HepG2 (cell line): ENCODE measurements around the gene FBLN7. TPM values are rescaled to one million over a fixed set of nuclear protein-coding genes. Genes with fewer than 3 reads are reported as not detected.

ENCODE experiments used
- BRD4 ChIP-seq: sonication (generic); formaldehyde crosslinking; IDR thresholded peaks from 2 replicates; pipeline ENCODE4 v1.4.0; 2020; ENCODE audit warnings: missing genetic modification reagents
- DNMT3B ChIP-seq: conservative IDR thresholded peaks from 2 replicates; pipeline ENCODE4 v1.6.1; 2016; ENCODE audit warnings: missing biosample characterization, control low read depth
- HCFC1 ChIP-seq: fragments of 150-350 bp; IDR thresholded peaks from 2 replicates; pipeline ENCODE4 v1.6.1; 2014; ENCODE audit warnings: low read depth, low read length
- NCOA1 ChIP-seq: sonication (generic); formaldehyde crosslinking; IDR thresholded peaks from 2 replicates; pipeline ENCODE4 v1.9.0; 2021; ENCODE audit warnings: missing genetic modification reagents
- REST ChIP-seq, 2 experiments: IDR thresholded peaks; 2 replicates each; pipeline ENCODE4 v1.6.1; 2011 to 2012; ENCODE audit warnings: low read length in 2 of 2, borderline replicate concordance in 1 of 2, low read depth in 1 of 2, mild to moderate bottlenecking in 1 of 2, moderate library complexity in 1 of 2
- SETDB1 ChIP-seq: sonication (generic); formaldehyde crosslinking; IDR thresholded peaks from 2 replicates; pipeline ENCODE4 v1.5.1; 2020; ENCODE audit warnings: missing genetic modification reagents, mild to moderate bottlenecking, borderline replicate concordance
- SNAPC5 ChIP-seq: sonication (generic); formaldehyde crosslinking; IDR thresholded peaks from 2 replicates; pipeline ENCODE4 v1.8.1; 2023; ENCODE audit warnings: mild to moderate bottlenecking, missing genetic modification reagents, borderline replicate concordance
- TOE1 ChIP-seq: sonication (generic); formaldehyde crosslinking; IDR thresholded peaks from 2 replicates; pipeline ENCODE4 v1.4.0; 2020; ENCODE audit warnings: mild to moderate bottlenecking, missing genetic modification reagents
- ZBTB2 ChIP-seq: sonication (generic); formaldehyde crosslinking; IDR thresholded peaks from 2 replicates; pipeline ENCODE4 v1.8.0; 2022; ENCODE audit warnings: low read depth, missing genetic modification reagents
- ZFP37 ChIP-seq: sonication (generic); formaldehyde crosslinking; IDR thresholded peaks from 2 replicates; pipeline ENCODE4 v1.4.0; 2020; ENCODE audit warnings: missing genetic modification reagents, borderline replicate concordance
- ZHX1 ChIP-seq: sonication (generic); formaldehyde crosslinking; IDR thresholded peaks from 2 replicates; pipeline ENCODE4 v1.8.1; 2022; ENCODE audit warnings: low read depth, mild to moderate bottlenecking, missing genetic modification reagents
- ZNF160 ChIP-seq: sonication (generic); formaldehyde crosslinking; IDR thresholded peaks from 2 replicates; pipeline ENCODE4 v1.8.0; 2022; ENCODE audit warnings: mild to moderate bottlenecking, inconsistent platforms, missing genetic modification reagents
- ZNF263 ChIP-seq: sonication (generic); formaldehyde crosslinking; IDR thresholded peaks from 2 replicates; pipeline ENCODE4 v1.4.0; 2020; ENCODE audit warnings: missing genetic modification reagents
- ZNF674 ChIP-seq: sonication (generic); formaldehyde crosslinking; IDR thresholded peaks from 2 replicates; pipeline ENCODE4 v1.5.0; 2020; ENCODE audit warnings: low read depth, mild to moderate bottlenecking, missing genetic modification reagents
- ZNF792 ChIP-seq: IDR thresholded peaks from 2 replicates; pipeline ENCODE4 v1.6.1; 2016
- ZSCAN9 ChIP-seq: IDR thresholded peaks from 2 replicates; pipeline ENCODE4 v1.6.1; 2016; ENCODE audit warnings: borderline replicate concordance
- ZUFSP ChIP-seq: sonication (generic); formaldehyde crosslinking; IDR thresholded peaks from 2 replicates; pipeline ENCODE4 v1.9.0; 2021; ENCODE audit warnings: missing genetic modification reagents, mild to moderate bottlenecking, borderline replicate concordance
- polyA plus RNA-seq, 8 experiments: library from polyadenylated mRNA; depleted of rRNA in 3 of 8; stranded (reverse) in 7 of 8; unstranded in 1 of 8; fragments of >200 nt; fragmentation: Illumina TruSeq in 4 of 8; extraction: Trizol in 4 of 8; gene quantifications; 2 replicates each; pipeline versions ENCODE4 v1.2.1 to v1.2.3, GENCODE V29; 2011 to 2016; ENCODE audit warnings: low read depth in 4 of 8, missing spikeins in 1 of 8, mixed read lengths in 1 of 8; ENCODE audit not compliant: insufficient read depth in 1 of 8
- total RNA-seq, 5 experiments: library from RNA; depleted of rRNA; stranded (reverse); fragments of >200 nt; fragmentation: Illumina TruSeq; extraction: Trizol; gene quantifications; 2 replicates each; pipeline ENCODE4 v1.2.3, GENCODE V29; 2016; ENCODE audit warnings: low read depth in 1 of 5

Gene FBLN7
- total and polyA plus RNA-seq, 2 of the 13 experiments (the other 11 are each of a cell fraction or from before 2014, with no cell fraction given), result 1.4 to 2.3 TPM

- TF ChIP-seq ZUFSP (CRISPR knock-in tag) (no peak), HCFC1 (no peak), ZNF263 (CRISPR knock-in tag) (no peak), TOE1 (CRISPR knock-in tag) (no peak), SETDB1 (CRISPR knock-in tag) (no peak), ZFP37 (0 out of 2 replicates have a peak, but pooled peaks have one; percentile 62), ZNF792 (CRISPR knock-in tag) (0 out of 2 replicates have a peak, but pooled peaks have one; percentile 23), ZNF674 (CRISPR knock-in tag) (no peak), ZHX1 (CRISPR knock-in tag) (0 out of 2 replicates have a peak, but pooled peaks have one; percentile 73), BRD4 (CRISPR knock-in tag) (no peak), ZSCAN9 (CRISPR knock-in tag) (0 out of 2 replicates have a peak, but pooled peaks have one; percentile 21), ZBTB2 (CRISPR knock-in tag) (no peak), DNMT3B (CRISPR knock-in tag) (peak; percentile 79; the same call in 1 of the 2 replicates), ZNF160 (CRISPR knock-in tag) (0 out of 2 replicates have a peak, but pooled peaks have one; percentile 15), NCOA1 (peak; percentile 79; the same call in 1 of the 2 replicates), SNAPC5 (no peak), REST (IDR thresholded peaks at IDR 0.05; ENCODE audit: borderline replicate concordance in 1 of 2, low read depth in 1 of 2, low read length in 2 of 2) (no peak; a peak in 1 of 4 replicates)
Observed at GRCh38 chr2:112137516-112138158, 548 bp upstream of the FBLN7 start (continued).
